Vagina (tissue), 2 donors: ENCODE measurements around the gene ANXA11.

Experiments used
- POLR2AphosphoS5 ChIP-seq, 2 donors: sonication (generic); formaldehyde crosslinking; IDR thresholded peaks; one replicate each; pipeline ENCODE4 v1.9.0; 2017; ENCODE audit warnings: antibody characterized with exemption in 2 of 2, mild to moderate bottlenecking in 2 of 2, low read depth in 1 of 2; ENCODE audit not compliant: insufficient read depth in 1 of 2
- TF ChIP-seq, protein P1 (sequence below), 3 experiments: fragments of 450-650 bp in 2 of 3; fragments of 200-600 bp in 1 of 3; sonication (generic) in 1 of 3; IDR thresholded peaks; one replicate each; pipeline ENCODE4 v1.5.1; 2017 to 2019; ENCODE audit warnings: antibody characterized with exemption in 3 of 3, mild to moderate bottlenecking in 2 of 3, moderate library complexity in 2 of 3

DNA sequence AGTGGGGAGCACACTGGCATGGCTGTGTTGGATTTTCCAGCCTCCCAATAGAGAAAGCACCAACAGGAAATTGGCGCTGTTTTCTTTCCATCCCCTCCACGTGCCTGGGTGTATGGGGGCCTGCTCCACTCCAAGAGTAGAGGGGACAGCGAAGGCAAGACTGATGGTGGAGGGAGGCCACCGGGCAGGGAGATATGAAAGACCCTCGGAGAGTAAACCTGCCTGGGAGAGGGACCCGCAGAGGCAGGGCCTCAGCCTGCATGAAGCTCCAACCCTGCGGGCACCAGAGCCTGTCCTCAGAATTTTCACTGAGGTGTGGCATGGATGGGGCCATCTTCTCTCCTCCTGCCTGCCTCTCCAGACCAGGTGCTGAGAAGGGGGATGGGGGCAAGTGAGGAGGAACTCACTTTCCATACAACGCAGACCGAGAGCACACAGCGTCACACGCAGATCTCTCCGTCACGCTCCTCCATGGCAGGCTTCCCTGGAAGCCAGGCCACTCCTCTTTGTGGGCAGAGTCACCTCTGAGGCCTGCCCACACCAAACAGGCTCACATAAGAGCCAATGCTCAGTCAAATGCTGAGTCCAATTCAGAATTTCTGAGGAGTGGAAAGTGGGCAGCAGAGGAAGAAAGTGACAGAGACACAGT is 18.8 kb downstream of the ANXA11 start:
- TF ChIP-seq, protein P1, sequence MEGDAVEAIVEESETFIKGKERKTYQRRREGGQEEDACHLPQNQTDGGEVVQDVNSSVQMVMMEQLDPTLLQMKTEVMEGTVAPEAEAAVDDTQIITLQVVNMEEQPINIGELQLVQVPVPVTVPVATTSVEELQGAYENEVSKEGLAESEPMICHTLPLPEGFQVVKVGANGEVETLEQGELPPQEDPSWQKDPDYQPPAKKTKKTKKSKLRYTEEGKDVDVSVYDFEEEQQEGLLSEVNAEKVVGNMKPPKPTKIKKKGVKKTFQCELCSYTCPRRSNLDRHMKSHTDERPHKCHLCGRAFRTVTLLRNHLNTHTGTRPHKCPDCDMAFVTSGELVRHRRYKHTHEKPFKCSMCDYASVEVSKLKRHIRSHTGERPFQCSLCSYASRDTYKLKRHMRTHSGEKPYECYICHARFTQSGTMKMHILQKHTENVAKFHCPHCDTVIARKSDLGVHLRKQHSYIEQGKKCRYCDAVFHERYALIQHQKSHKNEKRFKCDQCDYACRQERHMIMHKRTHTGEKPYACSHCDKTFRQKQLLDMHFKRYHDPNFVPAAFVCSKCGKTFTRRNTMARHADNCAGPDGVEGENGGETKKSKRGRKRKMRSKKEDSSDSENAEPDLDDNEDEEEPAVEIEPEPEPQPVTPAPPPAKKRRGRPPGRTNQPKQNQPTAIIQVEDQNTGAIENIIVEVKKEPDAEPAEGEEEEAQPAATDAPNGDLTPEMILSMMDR (IDR thresholded peaks at IDR 0.05), result no peak
- no peak for TF ChIP-seq POLR2AphosphoS5 (IDR thresholded peaks at IDR 0.05; ENCODE audit: insufficient read depth in 1 of 2, low read depth in 1 of 2)
